WTC11 (cell line): ENCODE results near the gene SORCS2. TPM values are rescaled to one million over a fixed set of nuclear protein-coding genes. Genes with fewer than 3 reads are reported as not detected.

ENCODE experiments used
- ATAC-seq: fragments of 200-7000 bp; cut with Tn5 transposase; 2 replicates; pipeline ENCODE4 v1.10.0; 2021; ENCODE audit warnings: mild to moderate bottlenecking, moderate library complexity
- CTCF ChIA-PET: fragments of 300-600 bp; sonication (Branson Sonifier 250); formaldehyde crosslinking; loops from one replicate; lab custom pipeline; 2021; ENCODE audit warnings: antibody characterized with exemption; lab: Charles Lee
- POLR2A ChIA-PET: fragments of 350-600 bp; sonication (Branson Sonifier 250); formaldehyde crosslinking; loops from one replicate; lab custom pipeline; 2021; ENCODE audit warnings: antibody characterized with exemption; lab: Charles Lee
- DNase-seq: peaks from one replicate; pipeline ENCODE4 v3.0.0; 2021; ENCODE audit warnings: low spot score
- H3K27ac Mint-ChIP-seq: 2 replicates; pipeline ENCODE4 v1.8.0; 2021; ENCODE audit warnings: mixed read lengths
- H3K27me3 Mint-ChIP-seq: 2 replicates; pipeline ENCODE4 v1.8.0; 2021; ENCODE audit warnings: low read depth, mild to moderate bottlenecking, moderate library complexity, mixed read lengths
- H3K36me3 Mint-ChIP-seq: 2 replicates; pipeline ENCODE4 v1.8.0; 2021; ENCODE audit warnings: mixed read lengths
- H3K4me1 Mint-ChIP-seq: 2 replicates; pipeline ENCODE4 v1.8.0; 2022; ENCODE audit warnings: mixed read lengths
- H3K4me3 Mint-ChIP-seq: 2 replicates; pipeline ENCODE4 v1.8.0; 2021; ENCODE audit warnings: mild to moderate bottlenecking, moderate library complexity, mixed read lengths
- H3K9me3 Mint-ChIP-seq: 2 replicates; pipeline ENCODE4 v1.8.0; 2021; ENCODE audit warnings: mixed read lengths
- ELF4 ChIP-seq: sonication (generic); formaldehyde crosslinking; IDR thresholded peaks from 2 replicates; pipeline ENCODE4 v1.8.1; 2022; ENCODE audit warnings: low read depth, mild to moderate bottlenecking, moderate library complexity, missing genetic modification reagents
- ETV6 ChIP-seq: sonication (generic); formaldehyde crosslinking; IDR thresholded peaks from 2 replicates; pipeline ENCODE4 v1.8.1; 2022; ENCODE audit warnings: mild to moderate bottlenecking, missing genetic modification reagents
- NR2C2 ChIP-seq: sonication (generic); formaldehyde crosslinking; IDR thresholded peaks from 2 replicates; pipeline ENCODE4 v1.8.0; 2022; ENCODE audit warnings: mild to moderate bottlenecking, missing genetic modification reagents
- ZNF219 ChIP-seq: sonication (generic); formaldehyde crosslinking; IDR thresholded peaks from 2 replicates; pipeline ENCODE4 v1.8.0; 2023; ENCODE audit warnings: missing genetic modification reagents, mild to moderate bottlenecking, borderline replicate concordance
- ZNF263 ChIP-seq: sonication (generic); formaldehyde crosslinking; IDR thresholded peaks from 2 replicates; pipeline ENCODE4 v1.8.1; 2022; ENCODE audit warnings: low read depth, mild to moderate bottlenecking, moderate library complexity, missing genetic modification reagents
- ZNF396 ChIP-seq: fragments of 250-450 bp; sonication (Bioruptor Pico); IDR thresholded peaks from 2 replicates; pipeline ENCODE4 v1.8.0; 2021; ENCODE audit warnings: mild to moderate bottlenecking, moderate library complexity, borderline replicate concordance
- ZNF423 ChIP-seq: fragments of 250-450 bp; sonication (Bioruptor Pico); IDR thresholded peaks from 2 replicates; pipeline ENCODE4 v2.1.2; 2022; ENCODE audit warnings: mild to moderate bottlenecking, moderate library complexity
- total RNA-seq: library from RNA; stranded (reverse); gene quantifications from 3 replicates; pipeline ENCODE4 v1.2.3, GENCODE V29; 2021
- TF ChIP-seq, protein P1 (sequence below): fragments of 250-450 bp; sonication (Bioruptor Pico); IDR thresholded peaks from 2 replicates; pipeline ENCODE4 v1.9.0; 2021; ENCODE audit warnings: mild to moderate bottlenecking, borderline replicate concordance
- TF ChIP-seq, protein P2 (sequence below): fragments of 250-450 bp; sonication (Bioruptor Pico); conservative IDR thresholded peaks from 2 replicates; pipeline ENCODE4 v1.9.0; 2021; ENCODE audit warnings: mild to moderate bottlenecking
- TF ChIP-seq, protein P3 (sequence below): sonication (generic); formaldehyde crosslinking; IDR thresholded peaks from 2 replicates; pipeline ENCODE4 v1.8.0; 2022; ENCODE audit warnings: mild to moderate bottlenecking, missing genetic modification reagents
- TF ChIP-seq, protein P4 (sequence below): sonication (generic); formaldehyde crosslinking; IDR thresholded peaks from 2 replicates; pipeline ENCODE4 v1.8.0; 2022; ENCODE audit warnings: mild to moderate bottlenecking, missing genetic modification reagents
- TF ChIP-seq, protein P5 (sequence below): sonication (generic); formaldehyde crosslinking; IDR thresholded peaks from 2 replicates; pipeline ENCODE4 v1.8.1; 2022; ENCODE audit warnings: mild to moderate bottlenecking, missing genetic modification reagents, moderate library complexity, borderline replicate concordance
- TF ChIP-seq, protein P6 (sequence below): fragments of 250-450 bp; sonication (Bioruptor Pico); IDR thresholded peaks from 2 replicates; pipeline ENCODE4 v2.1.2; 2022; ENCODE audit warnings: mild to moderate bottlenecking, moderate library complexity
- TF ChIP-seq, protein P7 (sequence below): sonication (generic); formaldehyde crosslinking; IDR thresholded peaks from 2 replicates; pipeline ENCODE4 v1.8.1; 2023; ENCODE audit warnings: mild to moderate bottlenecking, missing genetic modification reagents, moderate library complexity
- TF ChIP-seq, protein P8 (sequence below): fragments of 250-450 bp; sonication (Bioruptor Pico); IDR thresholded peaks from 2 replicates; pipeline ENCODE4 v1.9.0; 2021; ENCODE audit warnings: mild to moderate bottlenecking

Gene SORCS2
- total RNA-seq, 1 experiment from 2014 or later = 6.6 TPM

DNA sequence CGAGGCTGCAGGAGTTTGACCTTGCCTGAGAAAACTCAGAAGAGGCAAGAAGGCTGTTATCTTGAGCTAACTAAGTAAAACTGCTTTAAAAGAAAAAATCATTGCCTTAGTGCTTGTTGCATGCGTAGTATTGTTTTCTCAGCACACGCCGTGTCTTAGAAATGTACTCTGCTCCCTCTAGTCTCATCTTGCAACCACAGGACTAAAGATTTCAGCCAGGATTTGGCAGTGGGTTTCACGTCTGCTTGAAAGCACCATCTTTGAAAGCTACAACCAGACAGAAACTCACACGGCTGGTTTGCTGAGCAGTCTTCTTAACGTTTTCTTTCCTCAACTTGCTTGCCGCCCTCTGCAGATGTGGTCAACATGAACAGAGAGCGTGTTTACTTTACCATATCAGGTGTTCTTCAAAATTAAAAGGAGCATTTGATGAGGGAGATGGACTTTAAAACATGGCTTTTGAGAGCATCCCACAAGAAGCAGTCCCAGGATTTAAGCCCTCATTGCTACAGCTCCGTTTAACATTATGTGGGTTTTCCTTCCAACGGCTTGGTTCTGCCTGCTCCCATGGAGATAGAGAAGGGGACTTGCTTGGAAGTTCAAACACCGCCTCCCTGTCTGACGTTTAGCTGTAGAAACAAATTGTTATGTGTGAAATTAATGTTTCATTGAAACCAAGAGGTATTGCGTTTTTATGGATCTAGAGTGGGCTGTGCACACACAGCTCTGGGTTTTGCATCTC, 3.4 kb downstream of the SORCS2 start:
- H3K9me3 Mint-ChIP-seq = no peaks in the 10 kb centered on the region
- H3K4me1 Mint-ChIP-seq = peaks cover 48% of the 10 kb centered on the region
- DNase-seq (no peak), ATAC-seq (no peak)
- CTCF ChIA-PET = interaction anchor here (0.7 to 4.4 kb wide), 7 partner anchors 39 to 515 kb away, joined by 3 to 60 read pairs (median 4); partner anchors contain the start of gene TADA2B
- H3K27ac Mint-ChIP-seq = peak overlapping the region; percentile 32; the same call in 1 of the 2 replicates
- H3K4me3 Mint-ChIP-seq = no peak overlapping the region
- H3K36me3 Mint-ChIP-seq = no peaks in the 10 kb centered on the region
- H3K27me3 Mint-ChIP-seq = peaks cover 37% of the 10 kb centered on the region
- TF ChIP-seq, protein P1, sequence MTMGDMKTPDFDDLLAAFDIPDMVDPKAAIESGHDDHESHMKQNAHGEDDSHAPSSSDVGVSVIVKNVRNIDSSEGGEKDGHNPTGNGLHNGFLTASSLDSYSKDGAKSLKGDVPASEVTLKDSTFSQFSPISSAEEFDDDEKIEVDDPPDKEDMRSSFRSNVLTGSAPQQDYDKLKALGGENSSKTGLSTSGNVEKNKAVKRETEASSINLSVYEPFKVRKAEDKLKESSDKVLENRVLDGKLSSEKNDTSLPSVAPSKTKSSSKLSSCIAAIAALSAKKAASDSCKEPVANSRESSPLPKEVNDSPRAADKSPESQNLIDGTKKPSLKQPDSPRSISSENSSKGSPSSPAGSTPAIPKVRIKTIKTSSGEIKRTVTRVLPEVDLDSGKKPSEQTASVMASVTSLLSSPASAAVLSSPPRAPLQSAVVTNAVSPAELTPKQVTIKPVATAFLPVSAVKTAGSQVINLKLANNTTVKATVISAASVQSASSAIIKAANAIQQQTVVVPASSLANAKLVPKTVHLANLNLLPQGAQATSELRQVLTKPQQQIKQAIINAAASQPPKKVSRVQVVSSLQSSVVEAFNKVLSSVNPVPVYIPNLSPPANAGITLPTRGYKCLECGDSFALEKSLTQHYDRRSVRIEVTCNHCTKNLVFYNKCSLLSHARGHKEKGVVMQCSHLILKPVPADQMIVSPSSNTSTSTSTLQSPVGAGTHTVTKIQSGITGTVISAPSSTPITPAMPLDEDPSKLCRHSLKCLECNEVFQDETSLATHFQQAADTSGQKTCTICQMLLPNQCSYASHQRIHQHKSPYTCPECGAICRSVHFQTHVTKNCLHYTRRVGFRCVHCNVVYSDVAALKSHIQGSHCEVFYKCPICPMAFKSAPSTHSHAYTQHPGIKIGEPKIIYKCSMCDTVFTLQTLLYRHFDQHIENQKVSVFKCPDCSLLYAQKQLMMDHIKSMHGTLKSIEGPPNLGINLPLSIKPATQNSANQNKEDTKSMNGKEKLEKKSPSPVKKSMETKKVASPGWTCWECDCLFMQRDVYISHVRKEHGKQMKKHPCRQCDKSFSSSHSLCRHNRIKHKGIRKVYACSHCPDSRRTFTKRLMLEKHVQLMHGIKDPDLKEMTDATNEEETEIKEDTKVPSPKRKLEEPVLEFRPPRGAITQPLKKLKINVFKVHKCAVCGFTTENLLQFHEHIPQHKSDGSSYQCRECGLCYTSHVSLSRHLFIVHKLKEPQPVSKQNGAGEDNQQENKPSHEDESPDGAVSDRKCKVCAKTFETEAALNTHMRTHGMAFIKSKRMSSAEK (CRISPR knock-in tag) = no peak
- TF ChIP-seq, protein P2, sequence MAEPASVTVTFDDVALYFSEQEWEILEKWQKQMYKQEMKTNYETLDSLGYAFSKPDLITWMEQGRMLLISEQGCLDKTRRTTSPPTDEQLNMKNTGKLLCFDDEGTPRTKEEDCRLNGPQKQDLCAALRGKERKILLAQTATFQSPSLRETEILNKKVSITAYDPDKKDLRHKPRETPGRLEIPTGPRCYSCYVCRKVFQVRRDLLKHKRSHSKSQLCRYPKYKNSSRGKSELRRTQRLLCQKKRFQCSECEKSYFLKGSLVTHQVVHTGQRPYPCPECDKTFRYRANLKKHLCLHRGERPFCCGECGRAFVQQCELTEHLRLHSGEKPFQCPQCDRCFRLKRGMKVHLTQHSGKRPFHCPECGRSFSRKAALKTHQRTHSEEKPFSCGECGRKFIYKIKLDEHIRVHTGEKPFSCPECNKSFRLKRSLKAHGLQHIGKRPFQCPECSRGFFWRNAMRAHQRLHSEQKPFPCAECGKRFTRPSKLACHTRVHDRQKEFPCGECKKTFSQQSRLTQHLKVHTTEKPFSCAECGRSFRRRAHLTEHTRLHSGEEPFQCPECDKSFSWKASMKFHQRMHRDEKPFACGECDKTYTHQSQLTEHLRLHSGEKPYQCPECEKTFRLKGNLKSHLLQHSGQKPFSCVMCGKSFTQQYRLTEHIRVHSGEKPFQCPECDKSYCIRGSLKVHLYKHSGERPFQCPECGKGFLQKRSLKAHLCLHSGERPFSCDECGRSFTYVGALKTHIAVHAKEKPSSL (CRISPR knock-in tag) = no peak
- TF ChIP-seq, protein P3, sequence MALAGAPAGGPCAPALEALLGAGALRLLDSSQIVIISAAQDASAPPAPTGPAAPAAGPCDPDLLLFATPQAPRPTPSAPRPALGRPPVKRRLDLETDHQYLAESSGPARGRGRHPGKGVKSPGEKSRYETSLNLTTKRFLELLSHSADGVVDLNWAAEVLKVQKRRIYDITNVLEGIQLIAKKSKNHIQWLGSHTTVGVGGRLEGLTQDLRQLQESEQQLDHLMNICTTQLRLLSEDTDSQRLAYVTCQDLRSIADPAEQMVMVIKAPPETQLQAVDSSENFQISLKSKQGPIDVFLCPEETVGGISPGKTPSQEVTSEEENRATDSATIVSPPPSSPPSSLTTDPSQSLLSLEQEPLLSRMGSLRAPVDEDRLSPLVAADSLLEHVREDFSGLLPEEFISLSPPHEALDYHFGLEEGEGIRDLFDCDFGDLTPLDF (CRISPR knock-in tag) = no peak
- TF ChIP-seq, protein P4, sequence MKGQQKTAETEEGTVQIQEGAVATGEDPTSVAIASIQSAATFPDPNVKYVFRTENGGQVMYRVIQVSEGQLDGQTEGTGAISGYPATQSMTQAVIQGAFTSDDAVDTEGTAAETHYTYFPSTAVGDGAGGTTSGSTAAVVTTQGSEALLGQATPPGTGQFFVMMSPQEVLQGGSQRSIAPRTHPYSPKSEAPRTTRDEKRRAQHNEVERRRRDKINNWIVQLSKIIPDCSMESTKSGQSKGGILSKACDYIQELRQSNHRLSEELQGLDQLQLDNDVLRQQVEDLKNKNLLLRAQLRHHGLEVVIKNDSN (CRISPR knock-in tag) = no peak
- TF ChIP-seq, all 79 proteins: peak for 0
- POLR2A ChIA-PET = no interaction called here

DNA sequence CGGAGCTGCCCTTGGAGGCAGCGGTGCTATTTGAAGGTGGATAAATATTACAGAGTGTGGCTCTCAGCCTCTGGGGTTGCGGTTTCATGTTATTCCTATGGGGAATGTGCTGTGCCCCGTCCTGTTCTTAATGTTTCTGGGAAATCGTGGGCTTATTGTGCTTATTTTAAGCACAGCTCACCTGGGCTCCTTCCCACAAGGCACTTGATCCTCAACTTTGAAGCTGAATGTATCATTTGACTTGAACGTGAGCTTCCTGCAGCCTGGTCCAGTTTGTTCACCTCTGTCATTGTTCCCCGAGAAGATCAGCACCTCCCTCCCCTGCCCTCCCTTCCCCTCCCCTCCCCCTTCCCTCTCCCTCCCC, 3.9 kb downstream of the SORCS2 start:
- H3K4me1 Mint-ChIP-seq = peaks cover 53% of the 10 kb centered on the region
- no peaks in the 10 kb centered on the region for H3K9me3 Mint-ChIP-seq
- ChIA-PET POLR2A (no interaction called here), CTCF (interaction anchor here (0.7 to 4.4 kb wide), 7 partner anchors 39 to 515 kb away, joined by 3 to 60 read pairs (median 4); partner anchors contain the start of gene TADA2B)
- ATAC-seq (no peak), DNase-seq (no peak)
- H3K36me3 Mint-ChIP-seq = no peaks in the 10 kb centered on the region
- peak overlapping the region; percentile 32; the same call in 1 of the 2 replicates for H3K27ac Mint-ChIP-seq
- no peak overlapping the region for H3K4me3 Mint-ChIP-seq
- peaks cover 35% of the 10 kb centered on the region for H3K27me3 Mint-ChIP-seq
- TF ChIP-seq ELF4 = no peak
- no peak for TF ChIP-seq ZNF423 (CRISPR knock-in tag)
- TF ChIP-seq, protein P5, sequence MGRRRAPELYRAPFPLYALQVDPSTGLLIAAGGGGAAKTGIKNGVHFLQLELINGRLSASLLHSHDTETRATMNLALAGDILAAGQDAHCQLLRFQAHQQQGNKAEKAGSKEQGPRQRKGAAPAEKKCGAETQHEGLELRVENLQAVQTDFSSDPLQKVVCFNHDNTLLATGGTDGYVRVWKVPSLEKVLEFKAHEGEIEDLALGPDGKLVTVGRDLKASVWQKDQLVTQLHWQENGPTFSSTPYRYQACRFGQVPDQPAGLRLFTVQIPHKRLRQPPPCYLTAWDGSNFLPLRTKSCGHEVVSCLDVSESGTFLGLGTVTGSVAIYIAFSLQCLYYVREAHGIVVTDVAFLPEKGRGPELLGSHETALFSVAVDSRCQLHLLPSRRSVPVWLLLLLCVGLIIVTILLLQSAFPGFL (CRISPR knock-in tag) = no peak
- TF ChIP-seq, protein P6, sequence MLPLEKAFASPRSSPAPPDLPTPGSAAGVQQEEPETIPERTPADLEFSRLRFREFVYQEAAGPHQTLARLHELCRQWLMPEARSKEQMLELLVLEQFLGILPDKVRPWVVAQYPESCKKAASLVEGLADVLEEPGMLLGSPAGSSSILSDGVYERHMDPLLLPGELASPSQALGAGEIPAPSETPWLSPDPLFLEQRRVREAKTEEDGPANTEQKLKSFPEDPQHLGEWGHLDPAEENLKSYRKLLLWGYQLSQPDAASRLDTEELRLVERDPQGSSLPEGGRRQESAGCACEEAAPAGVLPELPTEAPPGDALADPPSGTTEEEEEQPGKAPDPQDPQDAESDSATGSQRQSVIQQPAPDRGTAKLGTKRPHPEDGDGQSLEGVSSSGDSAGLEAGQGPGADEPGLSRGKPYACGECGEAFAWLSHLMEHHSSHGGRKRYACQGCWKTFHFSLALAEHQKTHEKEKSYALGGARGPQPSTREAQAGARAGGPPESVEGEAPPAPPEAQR = no peak
- TF ChIP-seq NR2C2 = no peak
- no peak for TF ChIP-seq ZNF263
- TF ChIP-seq, protein P3 (CRISPR knock-in tag) = no peak
- no peak for TF ChIP-seq ZNF396 (CRISPR knock-in tag)
- TF ChIP-seq, protein P7, sequence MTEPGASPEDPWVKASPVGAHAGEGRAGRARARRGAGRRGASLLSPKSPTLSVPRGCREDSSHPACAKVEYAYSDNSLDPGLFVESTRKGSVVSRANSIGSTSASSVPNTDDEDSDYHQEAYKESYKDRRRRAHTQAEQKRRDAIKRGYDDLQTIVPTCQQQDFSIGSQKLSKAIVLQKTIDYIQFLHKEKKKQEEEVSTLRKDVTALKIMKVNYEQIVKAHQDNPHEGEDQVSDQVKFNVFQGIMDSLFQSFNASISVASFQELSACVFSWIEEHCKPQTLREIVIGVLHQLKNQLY (CRISPR knock-in tag) = no peak
- TF ChIP-seq, protein P8, sequence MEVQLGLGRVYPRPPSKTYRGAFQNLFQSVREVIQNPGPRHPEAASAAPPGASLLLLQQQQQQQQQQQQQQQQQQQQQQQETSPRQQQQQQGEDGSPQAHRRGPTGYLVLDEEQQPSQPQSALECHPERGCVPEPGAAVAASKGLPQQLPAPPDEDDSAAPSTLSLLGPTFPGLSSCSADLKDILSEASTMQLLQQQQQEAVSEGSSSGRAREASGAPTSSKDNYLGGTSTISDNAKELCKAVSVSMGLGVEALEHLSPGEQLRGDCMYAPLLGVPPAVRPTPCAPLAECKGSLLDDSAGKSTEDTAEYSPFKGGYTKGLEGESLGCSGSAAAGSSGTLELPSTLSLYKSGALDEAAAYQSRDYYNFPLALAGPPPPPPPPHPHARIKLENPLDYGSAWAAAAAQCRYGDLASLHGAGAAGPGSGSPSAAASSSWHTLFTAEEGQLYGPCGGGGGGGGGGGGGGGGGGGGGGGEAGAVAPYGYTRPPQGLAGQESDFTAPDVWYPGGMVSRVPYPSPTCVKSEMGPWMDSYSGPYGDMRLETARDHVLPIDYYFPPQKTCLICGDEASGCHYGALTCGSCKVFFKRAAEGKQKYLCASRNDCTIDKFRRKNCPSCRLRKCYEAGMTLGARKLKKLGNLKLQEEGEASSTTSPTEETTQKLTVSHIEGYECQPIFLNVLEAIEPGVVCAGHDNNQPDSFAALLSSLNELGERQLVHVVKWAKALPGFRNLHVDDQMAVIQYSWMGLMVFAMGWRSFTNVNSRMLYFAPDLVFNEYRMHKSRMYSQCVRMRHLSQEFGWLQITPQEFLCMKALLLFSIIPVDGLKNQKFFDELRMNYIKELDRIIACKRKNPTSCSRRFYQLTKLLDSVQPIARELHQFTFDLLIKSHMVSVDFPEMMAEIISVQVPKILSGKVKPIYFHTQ (CRISPR knock-in tag) = no peak
- TF ChIP-seq ZNF219 (CRISPR knock-in tag) = no peak
- no peak for TF ChIP-seq ETV6
